B cell (primary cell): ENCODE results near the gene TNFAIP8L1. TPM values are rescaled to one million over a fixed set of nuclear protein-coding genes. Genes with fewer than 3 reads are reported as not detected.

ENCODE experiments used
- ATAC-seq: fragments of 200-7000 bp; cut with Tn5 transposase; one replicate; pipeline ENCODE4 v1.10.0; 2021; ENCODE audit warnings: low read depth, mild to moderate bottlenecking, moderate number of reproducible peaks, moderate library complexity
- CTCF ChIA-PET: fragments of 350-600 bp; sonication (Branson Sonifier 250); formaldehyde crosslinking; loops from one replicate; lab custom pipeline; 2021; ENCODE audit warnings: antibody characterized with exemption, inconsistent platforms; lab: Charles Lee
- POLR2A ChIA-PET: fragments of 350-600 bp; sonication (Branson Sonifier 250); formaldehyde crosslinking; loops from one replicate; lab custom pipeline; 2021; ENCODE audit warnings: antibody characterized with exemption; lab: Charles Lee
- DNase-seq: peaks from one replicate; pipeline ENCODE4 v3.0.0; 2013
- H2AFZ ChIP-seq: 2 replicates; pipeline ENCODE4 v1.6.1; 2012; ENCODE audit warnings: mild to moderate bottlenecking, low read depth, low read length; ENCODE audit not compliant: insufficient read depth, poor library complexity, severe bottlenecking
- H3K27ac ChIP-seq, 2 donors: 1 replicate in 1 of 2; 2 replicates in 1 of 2; pipeline ENCODE4 v1.5.1; 2012 to 2013; ENCODE audit warnings: low read length in 2 of 2, mild to moderate bottlenecking in 2 of 2, moderate library complexity in 1 of 2
- H3K27me3 ChIP-seq, 4 experiments: fragments of 200-600 bp in 1 of 4; sonication (generic) in 1 of 4; replicated peaks in 1 of 4; 1 replicate in 2 of 4; 2 replicates in 2 of 4; pipeline versions ENCODE4 v1.6.1 to v1.7.0; 2013 to 2016; ENCODE audit warnings: low read length in 3 of 4, mild to moderate bottlenecking in 2 of 4, mixed read lengths in 1 of 4, moderate library complexity in 1 of 4; ENCODE audit not compliant: insufficient read depth in 4 of 4, control insufficient read depth in 3 of 4; ENCODE audit errors: control extremely low read depth in 1 of 4
- H3K36me3 ChIP-seq, 2 experiments: replicated peaks in 1 of 2; 1 replicate in 1 of 2; 2 replicates in 1 of 2; pipeline versions ENCODE4 v1.6.1 to v1.7.1; 2013; ENCODE audit warnings: low read length in 1 of 2; ENCODE audit not compliant: insufficient read depth in 2 of 2, control insufficient read depth in 1 of 2; ENCODE audit errors: control extremely low read depth in 1 of 2, extremely low read depth in 1 of 2
- H3K4me1 ChIP-seq, 2 donors: fragments of 200-600 bp in 1 of 2; sonication (generic) in 1 of 2; 1 replicate in 1 of 2; 2 replicates in 1 of 2; pipeline versions ENCODE4 v1.5.1 to v1.6.1; 2013 to 2017; ENCODE audit warnings: low read length in 2 of 2; ENCODE audit not compliant: control insufficient read depth in 2 of 2, insufficient read depth in 2 of 2
- H3K4me2 ChIP-seq: replicated peaks from 2 replicates; pipeline ENCODE3; 2012; ENCODE audit warnings: mild to moderate bottlenecking, low read depth, low read length; ENCODE audit not compliant: poor library complexity, severe bottlenecking
- H3K4me3 ChIP-seq, 5 experiments: fragments of 200-600 bp in 1 of 5; sonication (generic) in 1 of 5; 1 replicate in 3 of 5; 2 replicates in 2 of 5; pipeline versions ENCODE4 v1.5.1 to v1.7.0; 2011 to 2016; ENCODE audit warnings: low read length in 4 of 5, mild to moderate bottlenecking in 4 of 5, low read depth in 2 of 5, control low read depth in 1 of 5, moderate library complexity in 1 of 5; ENCODE audit not compliant: insufficient read depth in 1 of 5; ENCODE audit errors: control extremely low read depth in 1 of 5, extremely low read depth in 1 of 5
- H3K79me2 ChIP-seq: fragments of 200-600 bp; sonication (generic); one replicate; pipeline ENCODE4 v1.6.0; 2016; ENCODE audit warnings: low read length; ENCODE audit not compliant: control insufficient read depth, insufficient read depth
- H3K9ac ChIP-seq: fragments of 200-600 bp; sonication (generic); 2 replicates; pipeline ENCODE4 v1.6.1; 2017; ENCODE audit warnings: mild to moderate bottlenecking, low read length, moderate library complexity
- H3K9me3 ChIP-seq, 3 donors: one replicate each; pipeline versions ENCODE4 v1.6.1 to v1.7.1; 2013; ENCODE audit warnings: low read length in 2 of 3; ENCODE audit not compliant: control insufficient read depth in 2 of 3, insufficient read depth in 1 of 3; ENCODE audit errors: control extremely low read depth in 1 of 3
- H4K20me1 ChIP-seq: 2 replicates; pipeline ENCODE4 v1.6.0; 2012; ENCODE audit warnings: mild to moderate bottlenecking, low read length; ENCODE audit not compliant: insufficient read depth, control insufficient read depth, poor library complexity, severe bottlenecking
- H3K27ac Mint-ChIP-seq: one replicate; pipeline ENCODE4 v1.8.0; 2021; ENCODE audit warnings: mixed read lengths
- H3K27me3 Mint-ChIP-seq: one replicate; pipeline ENCODE4 v1.8.0; 2021; ENCODE audit warnings: mixed read lengths
- H3K4me1 Mint-ChIP-seq: one replicate; pipeline ENCODE4 v1.8.0; 2021; ENCODE audit warnings: mixed read lengths
- H3K4me3 Mint-ChIP-seq: one replicate; pipeline ENCODE4 v1.8.0; 2021; ENCODE audit warnings: mixed read lengths
- H3K9me3 Mint-ChIP-seq: one replicate; pipeline ENCODE4 v1.8.0; 2022; ENCODE audit warnings: mixed read lengths; ENCODE audit not compliant: insufficient read depth
- CTCF ChIP-seq: fragments of 200-600 bp; IDR thresholded peaks from one replicate; pipeline ENCODE4 v1.8.0; 2022; ENCODE audit warnings: antibody characterized with exemption, mild to moderate bottlenecking
- EZH2 ChIP-seq: IDR thresholded peaks from 2 replicates; pipeline ENCODE4 v1.6.1; 2012; ENCODE audit warnings: borderline replicate concordance, low read depth, mild to moderate bottlenecking, moderate library complexity, low read length; ENCODE audit not compliant: insufficient read depth, poor library complexity, severe bottlenecking
- WGBS: methylation state at CpG from one replicate; pipeline ENCODE4 v1.1.5; 2013; ENCODE audit warnings: missing lambda C conversion rate; ENCODE audit not compliant: insufficient coverage; 5-methylcytosine and 5-hydroxymethylcytosine counted together
- intact Hi-C: fragments of 100-400 bp; cut with micrococcal nuclease; formaldehyde crosslinking; loops from one replicate; pipeline ENCODE4 v1.10.0; 2022
- polyA plus RNA-seq: library from polyadenylated mRNA; depleted of rRNA; stranded (reverse); fragments of >200 nt; gene quantifications from 2 replicates; pipeline ENCODE4 v1.2.3, GENCODE V29; 2012
- total RNA-seq, 2 donors: library from RNA; stranded (reverse); fragments of 120-200 nt in 1 of 2; gene quantifications; 1 replicate in 1 of 2; 2 replicates in 1 of 2; pipeline versions ENCODE4 v1.2.3 to v1.2.4, GENCODE V29; 2013 to 2022

The TNFAIP8L1 gene
- total and polyA plus RNA-seq, 2 donors (not counting 1 experiment from before 2014, with no cell fraction given), result 9.1 to 20.9 TPM

DNA sequence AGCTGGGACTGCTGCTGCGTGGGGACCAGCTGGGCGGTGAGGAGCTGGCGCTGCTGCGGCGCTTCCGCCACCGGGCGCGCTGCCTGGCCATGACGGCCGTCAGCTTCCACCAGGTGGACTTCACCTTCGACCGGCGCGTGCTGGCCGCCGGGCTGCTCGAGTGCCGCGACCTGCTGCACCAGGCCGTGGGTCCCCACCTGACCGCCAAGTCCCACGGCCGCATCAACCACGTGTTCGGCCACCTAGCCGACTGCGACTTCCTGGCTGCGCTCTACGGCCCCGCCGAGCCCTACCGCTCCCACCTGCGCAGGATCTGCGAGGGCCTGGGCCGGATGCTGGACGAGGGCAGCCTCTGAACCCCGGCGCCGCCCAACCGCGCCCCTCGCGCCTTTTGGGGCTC lies 12.8 kb downstream of the TNFAIP8L1 start:
- Histone ChIP-seq H3K4me3 (no peak overlapping the region), H3K9me3 (no peaks in the 10 kb centered on the region), H3K4me1 (peaks cover 11 to 12% of the 10 kb centered on the region in 2 donors), H4K20me1 (peaks cover 23% of the 10 kb centered on the region), H3K4me2 (no peak overlapping the region), H3K79me2 (peaks cover 35% of the 10 kb centered on the region), H3K36me3 (peaks cover 0 to 27% of the 10 kb centered on the region in 2 experiments), H3K27me3 (no peaks in the 10 kb centered on the region), H3K27ac (no peak overlapping the region), H2AFZ (no peak overlapping the region), H3K9ac (no peak overlapping the region)
- H3K4me3 Mint-ChIP-seq, result no peak overlapping the region
- no peaks in the 10 kb centered on the region for H3K27me3 Mint-ChIP-seq
- no peak for TF ChIP-seq EZH2
- no peak for TF ChIP-seq CTCF
- H3K4me1 Mint-ChIP-seq, result peaks cover 21% of the 10 kb centered on the region
- DNase-seq (no peak), ATAC-seq (no peak)
- ChIA-PET POLR2A (interaction anchor here (0.7 kb wide), 1 partner anchor 23 kb away, joined by 3 read pairs; no protein-coding TSS in a partner anchor), CTCF (no interaction called here)
- intact Hi-C loops, result no loop called here
- H3K9me3 Mint-ChIP-seq, result no peaks in the 10 kb centered on the region
- H3K27ac Mint-ChIP-seq, result no peak overlapping the region
- 95% methylated on average over 33 of the region's 44 CpGs for WGBS

- Histone ChIP-seq H3K9me3 (no peaks in the 10 kb centered on the region), H3K79me2 (peaks cover 18% of the 10 kb centered on the region), H3K4me2 (no peak overlapping the region), H3K27me3 (no peaks in the 10 kb centered on the region), H3K9ac (no peak overlapping the region), H4K20me1 (peaks cover 14% of the 10 kb centered on the region), H3K4me3 (no peak overlapping the region), H2AFZ (no peak overlapping the region), H3K4me1 (no peaks in the 10 kb centered on the region), H3K36me3 (peaks cover 0 to 42% of the 10 kb centered on the region in 2 experiments), H3K27ac (no peak overlapping the region)
- Mint-ChIP-seq H3K4me1 (peaks cover 9% of the 10 kb centered on the region), H3K9me3 (no peaks in the 10 kb centered on the region), H3K27ac (no peak overlapping the region), H3K4me3 (no peak overlapping the region), H3K27me3 (no peaks in the 10 kb centered on the region)
- TF ChIP-seq EZH2 (no peak), CTCF (no peak)
- DNase-seq, result no peak
- CTCF ChIA-PET, result interaction anchor here (0.6 kb wide), 1 partner anchor 126 kb away, joined by 3 read pairs; no protein-coding TSS in a partner anchor
- 95% methylated on average over 13 of the region's 13 CpGs for WGBS
- POLR2A ChIA-PET, result interaction anchor here (0.7 kb wide), 2 partner anchors 10 to 137 kb away, joined by 7 to 12 read pairs; no protein-coding TSS in a partner anchor
- intact Hi-C loops, result no loop called here
- ATAC-seq, result no peak
Observed at GRCh38 chr19:4653793-4654436, 14.6 kb downstream of the TNFAIP8L1 start.
